B cell (primary cell): ENCODE data around the gene RASSF3. TPM values are rescaled to one million over a fixed set of nuclear protein-coding genes. Genes with fewer than 3 reads are reported as not detected.

Experiments
- ATAC-seq: fragments of 200-7000 bp; cut with Tn5 transposase; one replicate; pipeline ENCODE4 v1.10.0; 2021; ENCODE audit warnings: low read depth, mild to moderate bottlenecking, moderate number of reproducible peaks, moderate library complexity
- CTCF ChIA-PET: fragments of 350-600 bp; sonication (Branson Sonifier 250); formaldehyde crosslinking; loops from one replicate; lab custom pipeline; 2021; ENCODE audit warnings: antibody characterized with exemption, inconsistent platforms; lab: Charles Lee
- POLR2A ChIA-PET: fragments of 350-600 bp; sonication (Branson Sonifier 250); formaldehyde crosslinking; loops from one replicate; lab custom pipeline; 2021; ENCODE audit warnings: antibody characterized with exemption; lab: Charles Lee
- DNase-seq: peaks from one replicate; pipeline ENCODE4 v3.0.0; 2013
- H2AFZ ChIP-seq: 2 replicates; pipeline ENCODE4 v1.6.1; 2012; ENCODE audit warnings: mild to moderate bottlenecking, low read depth, low read length; ENCODE audit not compliant: insufficient read depth, poor library complexity, severe bottlenecking
- H3K27ac ChIP-seq, 2 donors: 1 replicate in 1 of 2; 2 replicates in 1 of 2; pipeline ENCODE4 v1.5.1; 2012 to 2013; ENCODE audit warnings: low read length in 2 of 2, mild to moderate bottlenecking in 2 of 2, moderate library complexity in 1 of 2
- H3K27me3 ChIP-seq, 4 experiments: fragments of 200-600 bp in 1 of 4; sonication (generic) in 1 of 4; replicated peaks in 1 of 4; 1 replicate in 2 of 4; 2 replicates in 2 of 4; pipeline versions ENCODE4 v1.6.1 to v1.7.0; 2013 to 2016; ENCODE audit warnings: low read length in 3 of 4, mild to moderate bottlenecking in 2 of 4, mixed read lengths in 1 of 4, moderate library complexity in 1 of 4; ENCODE audit not compliant: insufficient read depth in 4 of 4, control insufficient read depth in 3 of 4; ENCODE audit errors: control extremely low read depth in 1 of 4
- H3K36me3 ChIP-seq, 2 experiments: replicated peaks in 1 of 2; 1 replicate in 1 of 2; 2 replicates in 1 of 2; pipeline versions ENCODE4 v1.6.1 to v1.7.1; 2013; ENCODE audit warnings: low read length in 1 of 2; ENCODE audit not compliant: insufficient read depth in 2 of 2, control insufficient read depth in 1 of 2; ENCODE audit errors: control extremely low read depth in 1 of 2, extremely low read depth in 1 of 2
- H3K4me1 ChIP-seq, 2 donors: fragments of 200-600 bp in 1 of 2; sonication (generic) in 1 of 2; 1 replicate in 1 of 2; 2 replicates in 1 of 2; pipeline versions ENCODE4 v1.5.1 to v1.6.1; 2013 to 2017; ENCODE audit warnings: low read length in 2 of 2; ENCODE audit not compliant: control insufficient read depth in 2 of 2, insufficient read depth in 2 of 2
- H3K4me2 ChIP-seq: replicated peaks from 2 replicates; pipeline ENCODE3; 2012; ENCODE audit warnings: mild to moderate bottlenecking, low read depth, low read length; ENCODE audit not compliant: poor library complexity, severe bottlenecking
- H3K4me3 ChIP-seq, 5 experiments: fragments of 200-600 bp in 1 of 5; sonication (generic) in 1 of 5; 1 replicate in 3 of 5; 2 replicates in 2 of 5; pipeline versions ENCODE4 v1.5.1 to v1.7.0; 2011 to 2016; ENCODE audit warnings: low read length in 4 of 5, mild to moderate bottlenecking in 4 of 5, low read depth in 2 of 5, control low read depth in 1 of 5, moderate library complexity in 1 of 5; ENCODE audit not compliant: insufficient read depth in 1 of 5; ENCODE audit errors: control extremely low read depth in 1 of 5, extremely low read depth in 1 of 5
- H3K79me2 ChIP-seq: fragments of 200-600 bp; sonication (generic); one replicate; pipeline ENCODE4 v1.6.0; 2016; ENCODE audit warnings: low read length; ENCODE audit not compliant: control insufficient read depth, insufficient read depth
- H3K9ac ChIP-seq: fragments of 200-600 bp; sonication (generic); 2 replicates; pipeline ENCODE4 v1.6.1; 2017; ENCODE audit warnings: mild to moderate bottlenecking, low read length, moderate library complexity
- H3K9me3 ChIP-seq, 3 donors: one replicate each; pipeline versions ENCODE4 v1.6.1 to v1.7.1; 2013; ENCODE audit warnings: low read length in 2 of 3; ENCODE audit not compliant: control insufficient read depth in 2 of 3, insufficient read depth in 1 of 3; ENCODE audit errors: control extremely low read depth in 1 of 3
- H4K20me1 ChIP-seq: 2 replicates; pipeline ENCODE4 v1.6.0; 2012; ENCODE audit warnings: mild to moderate bottlenecking, low read length; ENCODE audit not compliant: insufficient read depth, control insufficient read depth, poor library complexity, severe bottlenecking
- H3K27ac Mint-ChIP-seq: one replicate; pipeline ENCODE4 v1.8.0; 2021; ENCODE audit warnings: mixed read lengths
- H3K27me3 Mint-ChIP-seq: one replicate; pipeline ENCODE4 v1.8.0; 2021; ENCODE audit warnings: mixed read lengths
- H3K4me1 Mint-ChIP-seq: one replicate; pipeline ENCODE4 v1.8.0; 2021; ENCODE audit warnings: mixed read lengths
- H3K4me3 Mint-ChIP-seq: one replicate; pipeline ENCODE4 v1.8.0; 2021; ENCODE audit warnings: mixed read lengths
- H3K9me3 Mint-ChIP-seq: one replicate; pipeline ENCODE4 v1.8.0; 2022; ENCODE audit warnings: mixed read lengths; ENCODE audit not compliant: insufficient read depth
- CTCF ChIP-seq: fragments of 200-600 bp; IDR thresholded peaks from one replicate; pipeline ENCODE4 v1.8.0; 2022; ENCODE audit warnings: antibody characterized with exemption, mild to moderate bottlenecking
- EZH2 ChIP-seq: IDR thresholded peaks from 2 replicates; pipeline ENCODE4 v1.6.1; 2012; ENCODE audit warnings: borderline replicate concordance, low read depth, mild to moderate bottlenecking, moderate library complexity, low read length; ENCODE audit not compliant: insufficient read depth, poor library complexity, severe bottlenecking
- WGBS: methylation state at CpG from one replicate; pipeline ENCODE4 v1.1.5; 2013; ENCODE audit warnings: missing lambda C conversion rate; ENCODE audit not compliant: insufficient coverage; 5-methylcytosine and 5-hydroxymethylcytosine counted together
- intact Hi-C: fragments of 100-400 bp; cut with micrococcal nuclease; formaldehyde crosslinking; loops from one replicate; pipeline ENCODE4 v1.10.0; 2022
- polyA plus RNA-seq: library from polyadenylated mRNA; depleted of rRNA; stranded (reverse); fragments of >200 nt; gene quantifications from 2 replicates; pipeline ENCODE4 v1.2.3, GENCODE V29; 2012
- total RNA-seq, 2 donors: library from RNA; stranded (reverse); fragments of 120-200 nt in 1 of 2; gene quantifications; 1 replicate in 1 of 2; 2 replicates in 1 of 2; pipeline versions ENCODE4 v1.2.3 to v1.2.4, GENCODE V29; 2013 to 2022

The RASSF3 gene
- total and polyA plus RNA-seq, 2 donors (not counting 1 experiment from before 2014, with no cell fraction given): 25.8 to 104 TPM

GRCh38 chr12:64685605-64686004 is 75.3 kb downstream of the RASSF3 start:
- H3K4me1 Mint-ChIP-seq: peaks cover 36% of the 10 kb centered on the region
- peaks cover 89% of the 10 kb centered on the region for H3K79me2 ChIP-seq
- ATAC-seq (no peak), DNase-seq (no peak)
- no peaks in the 10 kb centered on the region for H3K27me3 Mint-ChIP-seq
- H3K9me3 ChIP-seq: no peaks in the 10 kb centered on the region
- H3K4me3 ChIP-seq: no peak overlapping the region
- H3K9ac ChIP-seq: no peak overlapping the region
- H3K36me3 ChIP-seq: peaks cover 14 to 38% of the 10 kb centered on the region in 2 experiments
- H4K20me1 ChIP-seq: peaks cover 41% of the 10 kb centered on the region
- POLR2A ChIA-PET: no interaction called here
- H2AFZ ChIP-seq: no peak overlapping the region
- no peak overlapping the region for H3K4me2 ChIP-seq
- intact Hi-C loops: no loop called here
- H3K27ac Mint-ChIP-seq: no peak overlapping the region
- H3K27ac ChIP-seq: no peak overlapping the region
- H3K9me3 Mint-ChIP-seq: no peaks in the 10 kb centered on the region
- no peak overlapping the region for H3K4me3 Mint-ChIP-seq
- CTCF ChIA-PET: interaction anchor here (0.7 to 5.5 kb wide), 2 partner anchors 11 to 74 kb away, joined by 3 to 28 read pairs; no protein-coding TSS in a partner anchor
- H3K27me3 ChIP-seq: no peaks in the 10 kb centered on the region
- H3K4me1 ChIP-seq: peaks cover 27 to 28% of the 10 kb centered on the region in 2 donors
- 100% methylated on average over 12 of the region's 15 CpGs for WGBS
- TF ChIP-seq CTCF (no peak), EZH2 (no peak)

DNA sequence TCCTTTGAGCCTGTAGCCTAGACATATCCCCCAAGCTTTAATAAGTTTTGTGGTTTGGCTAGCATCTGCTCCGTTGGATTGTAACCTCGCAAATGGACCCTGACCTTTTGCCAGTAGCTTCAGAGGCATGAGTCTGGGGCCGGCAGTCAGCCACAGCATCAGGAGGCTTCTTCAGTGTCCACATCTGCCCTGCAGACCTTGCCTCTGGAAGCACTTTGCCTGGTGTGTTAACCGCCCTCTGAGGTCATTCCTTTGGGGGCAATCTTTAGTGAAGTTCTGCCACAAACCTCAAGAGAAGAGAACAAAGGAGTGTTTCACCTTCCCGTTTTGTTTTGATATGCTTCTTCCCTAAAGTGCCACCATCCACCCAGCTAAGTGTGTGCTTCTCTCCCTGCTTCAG is 77.5 kb downstream of the RASSF3 start:
- H3K4me1 Mint-ChIP-seq: peaks cover 21% of the 10 kb centered on the region
- no peak overlapping the region for H3K4me3 ChIP-seq
- no peak overlapping the region for H3K4me2 ChIP-seq
- peak overlapping the region; percentile 1 for H3K27ac Mint-ChIP-seq
- POLR2A ChIA-PET: no interaction called here
- no peaks in the 10 kb centered on the region for H3K27me3 ChIP-seq
- H2AFZ ChIP-seq: no peak overlapping the region
- peak overlapping the region in 1 of 2 donors; percentile 32 for H3K27ac ChIP-seq
- H3K4me3 Mint-ChIP-seq: no peak overlapping the region
- intact Hi-C loops: no loop called here
- WGBS: 31% methylated on average over 5 of the region's 5 CpGs
- no peak overlapping the region for H3K9ac ChIP-seq
- H4K20me1 ChIP-seq: peaks cover 25% of the 10 kb centered on the region
- H3K27me3 Mint-ChIP-seq: no peaks in the 10 kb centered on the region
- no peak for TF ChIP-seq CTCF
- no peak for TF ChIP-seq EZH2
- DNase-seq (no peak), ATAC-seq (no peak)
- H3K9me3 ChIP-seq: no peaks in the 10 kb centered on the region
- H3K36me3 ChIP-seq: peaks cover 18 to 56% of the 10 kb centered on the region in 2 experiments
- peaks cover 8 to 10% of the 10 kb centered on the region in 2 donors for H3K4me1 ChIP-seq
- H3K79me2 ChIP-seq: peaks cover 81% of the 10 kb centered on the region
- CTCF ChIA-PET: interaction anchor here (0.8 to 18.0 kb wide), 2 partner anchors 14 to 138 kb away, joined by 3 to 352 read pairs; no protein-coding TSS in a partner anchor
- H3K9me3 Mint-ChIP-seq: no peaks in the 10 kb centered on the region
